ENCODE data around the gene CDK4. TPM values are rescaled to one million over a fixed set of nuclear protein-coding genes. Genes with fewer than 3 reads are reported as not detected.

Gene CDK4
- total RNA-seq, 4 donors from 2014 or later = 38.5 to 77.4 (median 54.6) TPM

GRCh38 chr12:57720606-57721595, 31.2 kb downstream of the CDK4 start:
- TF ChIP-seq, protein P1, sequence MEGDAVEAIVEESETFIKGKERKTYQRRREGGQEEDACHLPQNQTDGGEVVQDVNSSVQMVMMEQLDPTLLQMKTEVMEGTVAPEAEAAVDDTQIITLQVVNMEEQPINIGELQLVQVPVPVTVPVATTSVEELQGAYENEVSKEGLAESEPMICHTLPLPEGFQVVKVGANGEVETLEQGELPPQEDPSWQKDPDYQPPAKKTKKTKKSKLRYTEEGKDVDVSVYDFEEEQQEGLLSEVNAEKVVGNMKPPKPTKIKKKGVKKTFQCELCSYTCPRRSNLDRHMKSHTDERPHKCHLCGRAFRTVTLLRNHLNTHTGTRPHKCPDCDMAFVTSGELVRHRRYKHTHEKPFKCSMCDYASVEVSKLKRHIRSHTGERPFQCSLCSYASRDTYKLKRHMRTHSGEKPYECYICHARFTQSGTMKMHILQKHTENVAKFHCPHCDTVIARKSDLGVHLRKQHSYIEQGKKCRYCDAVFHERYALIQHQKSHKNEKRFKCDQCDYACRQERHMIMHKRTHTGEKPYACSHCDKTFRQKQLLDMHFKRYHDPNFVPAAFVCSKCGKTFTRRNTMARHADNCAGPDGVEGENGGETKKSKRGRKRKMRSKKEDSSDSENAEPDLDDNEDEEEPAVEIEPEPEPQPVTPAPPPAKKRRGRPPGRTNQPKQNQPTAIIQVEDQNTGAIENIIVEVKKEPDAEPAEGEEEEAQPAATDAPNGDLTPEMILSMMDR (IDR thresholded peaks at IDR 0.05) = no peak
- 83 to 89% methylated on average over 11 of the region's 11 CpGs for WGBS, 2 donors
- H3K4me3 ChIP-seq (ENCODE audit: low read depth, poor library complexity, severe bottlenecking) = no peak overlapping the region
- intact Hi-C loops (cut with DNase I; ENCODE audit: low total_unique reads) = no loop called here
- peak in 1 of 2 donors; percentile 82 for DNase-seq (ENCODE audit: low spot score in 2 of 2)

GRCh38 chr12:57719777-57720605, 32.1 kb downstream of the CDK4 start:
- intact Hi-C loops (cut with DNase I; ENCODE audit: low total_unique reads) = no loop called here
- DNase-seq (ENCODE audit: low spot score in 2 of 2) = peak in 1 of 2 donors; percentile 49
- no peak overlapping the region for H3K4me3 ChIP-seq (ENCODE audit: low read depth, poor library complexity, severe bottlenecking)
- TF ChIP-seq POLR2A (IDR thresholded peaks at IDR 0.05) = no peak
- TF ChIP-seq, protein P1 (IDR thresholded peaks at IDR 0.05) = no peak
- 90 to 91% methylated on average over 20 of the region's 20 CpGs for WGBS, 2 donors

DNA sequence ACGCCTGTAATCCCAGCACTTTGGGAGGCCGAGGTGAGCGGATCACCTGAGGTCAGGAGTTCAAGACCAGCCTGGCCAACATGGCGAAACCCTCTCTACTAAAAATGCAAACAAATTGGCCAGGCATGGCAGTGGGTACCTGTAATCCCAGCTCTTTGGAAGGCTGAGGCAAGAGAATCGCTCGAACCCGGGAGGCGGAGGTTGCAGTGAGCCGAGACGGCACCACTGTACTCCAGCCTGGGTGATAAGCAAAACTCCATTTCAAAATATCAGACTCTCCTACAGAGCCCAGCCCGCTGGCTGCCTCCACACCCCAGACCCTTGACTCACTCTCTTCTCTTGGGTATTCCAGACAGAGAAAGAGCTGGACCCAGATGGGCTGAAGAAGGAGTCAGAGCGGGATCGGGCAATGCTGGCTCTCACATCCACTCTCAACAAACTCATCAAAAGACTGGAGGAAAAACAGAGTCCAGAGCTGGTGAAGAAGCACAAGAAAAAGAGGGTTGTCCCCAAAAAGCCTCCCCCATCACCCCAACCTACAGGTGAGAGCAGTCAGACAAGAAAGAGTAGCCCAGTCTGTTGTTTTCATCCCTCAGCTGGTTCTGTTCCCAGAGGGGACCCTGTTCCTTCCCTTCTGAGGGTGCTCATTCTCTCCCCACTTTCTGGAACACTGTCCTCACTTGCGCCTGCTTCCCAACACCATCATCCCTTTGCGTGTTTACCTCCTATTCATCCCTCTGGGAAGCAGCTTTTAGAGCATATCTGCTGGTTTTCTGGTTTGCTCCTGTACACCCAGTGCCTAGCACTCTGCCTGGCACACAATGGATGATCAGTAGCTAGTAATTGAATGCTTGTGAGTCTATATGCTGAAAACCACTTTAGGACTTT, 33.2 kb downstream of the CDK4 start:
- no peak overlapping the region for H3K4me3 ChIP-seq (ENCODE audit: low read depth, poor library complexity, severe bottlenecking)
- 96 to 97% methylated on average over 15 of the region's 15 CpGs for WGBS, 2 donors
- intact Hi-C loops (cut with DNase I; ENCODE audit: low total_unique reads) = no loop called here
- TF ChIP-seq POLR2A (IDR thresholded peaks at IDR 0.05) = no peak
- TF ChIP-seq, protein P1 (IDR thresholded peaks at IDR 0.05) = no peak
- peak in 1 of 2 donors; percentile 48 for DNase-seq (ENCODE audit: low spot score in 2 of 2)

GRCh38 chr12:57717846-57718640, 34.1 kb downstream of the CDK4 start:
- 93 to 94% methylated on average over 22 of the region's 22 CpGs for WGBS, 2 donors
- TF ChIP-seq, protein P1 (IDR thresholded peaks at IDR 0.05) = no peak
- DNase-seq (ENCODE audit: low spot score in 2 of 2) = no peak
- intact Hi-C loops (cut with DNase I; ENCODE audit: low total_unique reads) = no loop called here
- no peak overlapping the region for H3K4me3 ChIP-seq (ENCODE audit: low read depth, poor library complexity, severe bottlenecking)

Measured in lower leg skin (tissue), 4 donors.